ENCODE data around the gene RNASEH1. TPM values are rescaled to one million over a fixed set of nuclear protein-coding genes. Genes with fewer than 3 reads are reported as not detected.

RNASEH1 gene
- total and polyA plus RNA-seq, 2 of the 13 experiments (the other 11 are each of a cell fraction or from before 2014, with no cell fraction given): 14.5 to 57.4 TPM

DNA sequence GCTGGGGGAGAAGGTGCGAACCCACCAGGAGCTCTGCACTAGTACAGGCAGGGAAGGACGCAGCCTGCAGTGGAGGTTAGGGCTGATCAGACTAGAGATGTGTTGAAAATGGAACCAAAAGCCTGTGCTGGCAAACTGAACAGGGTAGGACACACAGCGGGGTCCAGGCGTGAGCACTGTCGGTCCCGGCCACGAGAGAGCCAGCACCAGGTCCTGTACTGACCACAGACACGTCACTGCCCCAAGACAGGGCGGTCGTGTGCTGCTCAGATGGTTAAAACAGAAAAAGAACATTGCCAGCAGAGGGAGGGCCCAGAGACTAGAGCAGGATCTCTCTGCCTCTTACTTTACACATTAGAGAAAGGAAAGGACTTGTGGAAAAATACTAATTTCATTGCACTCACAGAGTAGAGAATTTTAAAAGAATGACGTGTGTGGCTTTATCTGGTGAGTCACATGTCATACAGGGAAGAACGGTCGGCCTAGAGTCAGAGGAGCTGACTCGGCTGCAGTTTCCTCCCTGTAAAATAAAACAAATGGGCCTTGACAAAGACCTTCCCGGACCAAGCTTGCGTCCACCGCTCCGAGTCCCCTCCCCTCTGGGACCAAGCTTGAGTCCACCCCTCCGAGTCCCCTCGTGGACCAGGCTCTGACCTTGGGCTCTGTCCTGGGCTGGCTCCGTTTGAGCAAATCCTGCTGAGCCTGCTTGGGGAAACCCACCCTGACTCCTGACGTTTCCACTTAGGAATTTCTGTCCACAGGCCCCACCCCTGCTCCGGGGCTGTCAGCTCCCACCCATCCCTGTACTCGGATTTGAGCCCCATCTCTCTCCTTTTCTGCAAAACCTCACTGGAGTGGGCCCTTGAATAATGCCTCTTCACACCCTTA is 22.1 kb downstream of the RNASEH1 start (continued):
- TF ChIP-seq ZNF496 (CRISPR knock-in tag; IDR thresholded peaks at IDR 0.05; ENCODE audit: insufficient replicate concordance) (no peak), RNF2 (conservative IDR thresholded peaks at IDR 0.05; ENCODE audit: low read depth) (0 out of 2 replicates have a peak, but pooled peaks have one; percentile 27), MIXL1 (CRISPR knock-in tag; IDR thresholded peaks at IDR 0.05) (no peak), FOSL1 (CRISPR knock-in tag; IDR thresholded peaks at IDR 0.05; ENCODE audit: borderline replicate concordance) (no peak), MYNN (CRISPR knock-in tag; IDR thresholded peaks at IDR 0.05; ENCODE audit: low read depth) (no peak), ZNF7 (CRISPR knock-in tag; IDR thresholded peaks at IDR 0.05) (no peak), ZNF780A (CRISPR knock-in tag; IDR thresholded peaks at IDR 0.05) (no peak), ZNF746 (CRISPR knock-in tag; IDR thresholded peaks at IDR 0.05) (no peak), ERF (CRISPR knock-in tag; IDR thresholded peaks at IDR 0.05) (no peak; the same call in 1 of the 2 replicates), NCOA2 (CRISPR knock-in tag; IDR thresholded peaks at IDR 0.05) (no peak), JUN (CRISPR knock-in tag; IDR thresholded peaks at IDR 0.05) (peak; percentile 94), ZSCAN30 (CRISPR knock-in tag; IDR thresholded peaks at IDR 0.05) (0 out of 2 replicates have a peak, but pooled peaks have one; percentile 69), CHCHD3 (CRISPR knock-in tag; IDR thresholded peaks at IDR 0.05) (no peak), EZH2 (conservative IDR thresholded peaks at IDR 0.05; ENCODE audit: low read depth, low read length) (no peak), ZNF605 (CRISPR knock-in tag; IDR thresholded peaks at IDR 0.05) (peak; percentile 59; the same call in 1 of the 2 replicates), ZEB1 (IDR thresholded peaks at IDR 0.05; ENCODE audit: insufficient replicate concordance, low read depth) (no peak), GATAD1 (CRISPR knock-in tag; IDR thresholded peaks at IDR 0.05) (no peak)
- TF ChIP-seq, protein P1, sequence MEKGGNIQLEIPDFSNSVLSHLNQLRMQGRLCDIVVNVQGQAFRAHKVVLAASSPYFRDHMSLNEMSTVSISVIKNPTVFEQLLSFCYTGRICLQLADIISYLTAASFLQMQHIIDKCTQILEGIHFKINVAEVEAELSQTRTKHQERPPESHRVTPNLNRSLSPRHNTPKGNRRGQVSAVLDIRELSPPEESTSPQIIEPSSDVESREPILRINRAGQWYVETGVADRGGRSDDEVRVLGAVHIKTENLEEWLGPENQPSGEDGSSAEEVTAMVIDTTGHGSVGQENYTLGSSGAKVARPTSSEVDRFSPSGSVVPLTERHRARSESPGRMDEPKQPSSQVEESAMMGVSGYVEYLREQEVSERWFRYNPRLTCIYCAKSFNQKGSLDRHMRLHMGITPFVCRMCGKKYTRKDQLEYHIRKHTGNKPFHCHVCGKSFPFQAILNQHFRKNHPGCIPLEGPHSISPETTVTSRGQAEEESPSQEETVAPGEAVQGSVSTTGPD (CRISPR knock-in tag; IDR thresholded peaks at IDR 0.05): 0 out of 2 replicates have a peak, but pooled peaks have one; percentile 33
- TF ChIP-seq, protein P2, sequence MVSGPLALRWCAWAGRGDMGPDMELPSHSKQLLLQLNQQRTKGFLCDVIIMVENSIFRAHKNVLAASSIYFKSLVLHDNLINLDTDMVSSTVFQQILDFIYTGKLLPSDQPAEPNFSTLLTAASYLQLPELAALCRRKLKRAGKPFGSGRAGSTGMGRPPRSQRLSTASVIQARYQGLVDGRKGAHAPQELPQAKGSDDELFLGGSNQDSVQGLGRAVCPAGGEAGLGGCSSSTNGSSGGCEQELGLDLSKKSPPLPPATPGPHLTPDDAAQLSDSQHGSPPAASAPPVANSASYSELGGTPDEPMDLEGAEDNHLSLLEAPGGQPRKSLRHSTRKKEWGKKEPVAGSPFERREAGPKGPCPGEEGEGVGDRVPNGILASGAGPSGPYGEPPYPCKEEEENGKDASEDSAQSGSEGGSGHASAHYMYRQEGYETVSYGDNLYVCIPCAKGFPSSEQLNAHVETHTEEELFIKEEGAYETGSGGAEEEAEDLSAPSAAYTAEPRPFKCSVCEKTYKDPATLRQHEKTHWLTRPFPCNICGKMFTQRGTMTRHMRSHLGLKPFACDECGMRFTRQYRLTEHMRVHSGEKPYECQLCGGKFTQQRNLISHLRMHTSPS (CRISPR knock-in tag; IDR thresholded peaks at IDR 0.05; ENCODE audit: low read depth): no peak
- TF ChIP-seq, protein P3, sequence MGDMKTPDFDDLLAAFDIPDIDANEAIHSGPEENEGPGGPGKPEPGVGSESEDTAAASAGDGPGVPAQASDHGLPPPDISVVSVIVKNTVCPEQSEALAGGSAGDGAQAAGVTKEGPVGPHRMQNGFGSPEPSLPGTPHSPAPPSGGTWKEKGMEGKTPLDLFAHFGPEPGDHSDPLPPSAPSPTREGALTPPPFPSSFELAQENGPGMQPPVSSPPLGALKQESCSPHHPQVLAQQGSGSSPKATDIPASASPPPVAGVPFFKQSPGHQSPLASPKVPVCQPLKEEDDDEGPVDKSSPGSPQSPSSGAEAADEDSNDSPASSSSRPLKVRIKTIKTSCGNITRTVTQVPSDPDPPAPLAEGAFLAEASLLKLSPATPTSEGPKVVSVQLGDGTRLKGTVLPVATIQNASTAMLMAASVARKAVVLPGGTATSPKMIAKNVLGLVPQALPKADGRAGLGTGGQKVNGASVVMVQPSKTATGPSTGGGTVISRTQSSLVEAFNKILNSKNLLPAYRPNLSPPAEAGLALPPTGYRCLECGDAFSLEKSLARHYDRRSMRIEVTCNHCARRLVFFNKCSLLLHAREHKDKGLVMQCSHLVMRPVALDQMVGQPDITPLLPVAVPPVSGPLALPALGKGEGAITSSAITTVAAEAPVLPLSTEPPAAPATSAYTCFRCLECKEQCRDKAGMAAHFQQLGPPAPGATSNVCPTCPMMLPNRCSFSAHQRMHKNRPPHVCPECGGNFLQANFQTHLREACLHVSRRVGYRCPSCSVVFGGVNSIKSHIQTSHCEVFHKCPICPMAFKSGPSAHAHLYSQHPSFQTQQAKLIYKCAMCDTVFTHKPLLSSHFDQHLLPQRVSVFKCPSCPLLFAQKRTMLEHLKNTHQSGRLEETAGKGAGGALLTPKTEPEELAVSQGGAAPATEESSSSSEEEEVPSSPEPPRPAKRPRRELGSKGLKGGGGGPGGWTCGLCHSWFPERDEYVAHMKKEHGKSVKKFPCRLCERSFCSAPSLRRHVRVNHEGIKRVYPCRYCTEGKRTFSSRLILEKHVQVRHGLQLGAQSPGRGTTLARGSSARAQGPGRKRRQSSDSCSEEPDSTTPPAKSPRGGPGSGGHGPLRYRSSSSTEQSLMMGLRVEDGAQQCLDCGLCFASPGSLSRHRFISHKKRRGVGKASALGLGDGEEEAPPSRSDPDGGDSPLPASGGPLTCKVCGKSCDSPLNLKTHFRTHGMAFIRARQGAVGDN (CRISPR knock-in tag; IDR thresholded peaks at IDR 0.05): peak; percentile 85
- TF ChIP-seq, protein P4, sequence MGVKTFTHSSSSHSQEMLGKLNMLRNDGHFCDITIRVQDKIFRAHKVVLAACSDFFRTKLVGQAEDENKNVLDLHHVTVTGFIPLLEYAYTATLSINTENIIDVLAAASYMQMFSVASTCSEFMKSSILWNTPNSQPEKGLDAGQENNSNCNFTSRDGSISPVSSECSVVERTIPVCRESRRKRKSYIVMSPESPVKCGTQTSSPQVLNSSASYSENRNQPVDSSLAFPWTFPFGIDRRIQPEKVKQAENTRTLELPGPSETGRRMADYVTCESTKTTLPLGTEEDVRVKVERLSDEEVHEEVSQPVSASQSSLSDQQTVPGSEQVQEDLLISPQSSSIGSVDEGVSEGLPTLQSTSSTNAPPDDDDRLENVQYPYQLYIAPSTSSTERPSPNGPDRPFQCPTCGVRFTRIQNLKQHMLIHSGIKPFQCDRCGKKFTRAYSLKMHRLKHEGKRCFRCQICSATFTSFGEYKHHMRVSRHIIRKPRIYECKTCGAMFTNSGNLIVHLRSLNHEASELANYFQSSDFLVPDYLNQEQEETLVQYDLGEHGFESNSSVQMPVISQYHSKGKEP (CRISPR knock-in tag; IDR thresholded peaks at IDR 0.05): no peak

All from HepG2 (cell line).